Mesenchymal stem cell (in vitro differentiated cells and primary cell): ENCODE results near the gene CALM1.

Experiments used
- DNase-seq: peaks from one replicate; pipeline ENCODE4 v3.0.0-alpha.2; 2013
- H2AFZ ChIP-seq: one replicate; pipeline ENCODE4 v1.6.1; 2013; ENCODE audit warnings: low read depth, mild to moderate bottlenecking, control low read depth, inconsistent platforms, low read length, moderate library complexity
- H2AK5ac ChIP-seq: 2 replicates; pipeline ENCODE4 v1.6.1; 2013; ENCODE audit warnings: low read length, moderate library complexity, mild to moderate bottlenecking, inconsistent platforms; ENCODE audit not compliant: severe bottlenecking
- H2BK120ac ChIP-seq: one replicate; pipeline ENCODE4 v1.6.1; 2013; ENCODE audit warnings: low read depth, mild to moderate bottlenecking, inconsistent platforms, low read length, moderate library complexity
- H2BK12ac ChIP-seq, 2 experiments: one replicate each; pipeline ENCODE4 v1.6.1; 2013; ENCODE audit warnings: inconsistent platforms in 2 of 2, low read length in 2 of 2, mild to moderate bottlenecking in 2 of 2, moderate library complexity in 2 of 2, control low read depth in 1 of 2
- H2BK15ac ChIP-seq: one replicate; pipeline ENCODE4 v1.6.1; 2013; ENCODE audit warnings: mild to moderate bottlenecking, low read depth, inconsistent platforms; ENCODE audit not compliant: poor library complexity, severe bottlenecking
- H2BK5ac ChIP-seq: 2 replicates; pipeline ENCODE4 v1.6.1; 2013; ENCODE audit warnings: low read depth, mild to moderate bottlenecking, low read length, control low read depth, inconsistent platforms; ENCODE audit not compliant: poor library complexity, severe bottlenecking
- H3K14ac ChIP-seq, 2 experiments: one replicate each; pipeline ENCODE4 v1.6.1; 2013; ENCODE audit warnings: inconsistent platforms in 2 of 2, low read length in 2 of 2, control low read depth in 1 of 2, mild to moderate bottlenecking in 1 of 2, moderate library complexity in 1 of 2
- H3K18ac ChIP-seq, 2 experiments: one replicate each; pipeline ENCODE4 v1.6.1; 2013; ENCODE audit warnings: inconsistent platforms in 2 of 2, low read length in 2 of 2, control low read depth in 1 of 2, low read depth in 1 of 2, mild to moderate bottlenecking in 1 of 2
- H3K23ac ChIP-seq, 2 experiments: one replicate each; pipeline ENCODE4 v1.6.1; 2013; ENCODE audit warnings: inconsistent platforms in 2 of 2, low read length in 2 of 2, mild to moderate bottlenecking in 2 of 2, moderate library complexity in 2 of 2, control low read depth in 1 of 2
- H3K27ac ChIP-seq: 2 replicates; pipeline ENCODE4 v1.5.1; 2013; ENCODE audit warnings: mild to moderate bottlenecking, moderate library complexity, low read length, control low read depth, inconsistent platforms; ENCODE audit not compliant: poor library complexity, severe bottlenecking
- H3K27me3 ChIP-seq, 2 experiments: 2 replicates each; pipeline versions ENCODE4 v1.6.1 to v1.7.0; 2013; ENCODE audit warnings: low read length in 2 of 2, mild to moderate bottlenecking in 2 of 2, moderate library complexity in 2 of 2, control low read depth in 1 of 2, inconsistent platforms in 1 of 2; ENCODE audit not compliant: control insufficient read depth in 1 of 2, insufficient read depth in 1 of 2
- H3K36me3 ChIP-seq, 2 experiments: 2 replicates each; pipeline versions ENCODE4 v1.6.1 to v1.7.0; 2013; ENCODE audit warnings: low read length in 2 of 2, control low read depth in 1 of 2, inconsistent platforms in 1 of 2, low read depth in 1 of 2, mild to moderate bottlenecking in 1 of 2; ENCODE audit not compliant: insufficient read depth in 2 of 2, control insufficient read depth in 1 of 2
- H3K4ac ChIP-seq, 2 experiments: one replicate each; pipeline ENCODE4 v1.6.1; 2013; ENCODE audit warnings: inconsistent platforms in 2 of 2, low read length in 2 of 2, mild to moderate bottlenecking in 2 of 2, moderate library complexity in 2 of 2, control low read depth in 1 of 2, low read depth in 1 of 2
- H3K4me1 ChIP-seq: 2 replicates; pipeline ENCODE4 v1.6.1; 2013; ENCODE audit warnings: low read depth, low read length, control low read depth; ENCODE audit not compliant: control insufficient read depth, insufficient read depth
- H3K4me2 ChIP-seq: 2 replicates; pipeline ENCODE4 v1.6.1; 2013; ENCODE audit warnings: low read length, mild to moderate bottlenecking, inconsistent platforms; ENCODE audit not compliant: poor library complexity, severe bottlenecking
- H3K4me3 ChIP-seq, 2 experiments: 2 replicates each; pipeline versions ENCODE4 v1.5.1 to v1.7.0; 2013; ENCODE audit warnings: low read length in 2 of 2, mild to moderate bottlenecking in 2 of 2, control low read depth in 1 of 2, low read depth in 1 of 2; ENCODE audit not compliant: insufficient read depth in 1 of 2
- H3K79me1 ChIP-seq: replicated peaks from 2 replicates; pipeline ENCODE4 v1.6.1; 2013; ENCODE audit warnings: mild to moderate bottlenecking, control low read depth, low read length, inconsistent platforms; ENCODE audit not compliant: poor library complexity, severe bottlenecking
- H3K9ac ChIP-seq: 2 replicates; pipeline ENCODE4 v1.7.0; 2013; ENCODE audit warnings: mild to moderate bottlenecking, low read length, moderate library complexity
- H3K9me3 ChIP-seq: 2 replicates; pipeline ENCODE4 v1.7.0; 2013; ENCODE audit warnings: mild to moderate bottlenecking, low read length; ENCODE audit not compliant: control insufficient read depth
- H4K8ac ChIP-seq: one replicate; pipeline ENCODE4 v1.6.1; 2013; ENCODE audit warnings: inconsistent platforms, mild to moderate bottlenecking, low read length, moderate library complexity
- H4K91ac ChIP-seq: one replicate; pipeline ENCODE4 v1.6.1; 2013; ENCODE audit warnings: mild to moderate bottlenecking, low read length, inconsistent platforms
- WGBS: methylation state at CpG from one replicate; pipeline ENCODE4 v1.1.7; 2013; ENCODE audit warnings: mixed read lengths; 5-methylcytosine and 5-hydroxymethylcytosine counted together

Gene CALM1

DNA sequence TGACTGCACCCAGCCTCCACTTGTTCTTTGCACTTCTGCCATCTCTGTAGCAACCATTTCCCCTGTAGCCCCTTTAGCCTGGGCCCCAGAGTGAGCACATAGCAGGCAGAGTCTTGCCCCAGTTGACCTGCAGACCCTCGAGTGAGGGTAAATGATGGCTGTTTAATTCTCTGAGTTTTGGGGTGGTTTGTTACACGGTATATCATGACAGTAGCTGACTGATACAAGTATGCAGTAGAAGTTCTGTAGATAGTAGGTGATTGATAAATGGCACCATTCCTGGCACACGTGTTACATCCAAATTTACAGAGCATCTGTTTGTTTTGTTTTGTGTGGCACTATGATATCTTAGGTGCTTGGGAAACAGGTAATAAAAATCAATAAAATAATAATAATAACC, 32.4 kb downstream of the CALM1 start:
- no peak overlapping the region for H3K4me2 ChIP-seq
- no peak overlapping the region for H3K4ac ChIP-seq
- H3K79me1 ChIP-seq: no peaks in the 10 kb centered on the region
- H3K36me3 ChIP-seq: no peaks in the 10 kb centered on the region
- H3K4me3 ChIP-seq: no peak overlapping the region
- no peak overlapping the region for H2BK120ac ChIP-seq
- H3K4me1 ChIP-seq: no peaks in the 10 kb centered on the region
- H3K27ac ChIP-seq: no peak overlapping the region
- H2BK5ac ChIP-seq: no peak overlapping the region
- H3K14ac ChIP-seq: no peak overlapping the region
- H3K23ac ChIP-seq: no peak overlapping the region
- no peak overlapping the region for H2AFZ ChIP-seq
- no peak overlapping the region for H4K91ac ChIP-seq
- no peaks in the 10 kb centered on the region for H3K9me3 ChIP-seq
- no peak for DNase-seq
- H2BK15ac ChIP-seq: no peak overlapping the region
- WGBS: 89% methylated on average over 3 of the region's 3 CpGs
- H3K9ac ChIP-seq: no peak overlapping the region
- no peak overlapping the region for H4K8ac ChIP-seq
- no peak overlapping the region for H3K18ac ChIP-seq
- H3K27me3 ChIP-seq: peaks cover 3 to 45% of the 10 kb centered on the region in 2 experiments
- no peak overlapping the region for H2BK12ac ChIP-seq
- no peak overlapping the region for H2AK5ac ChIP-seq

DNA sequence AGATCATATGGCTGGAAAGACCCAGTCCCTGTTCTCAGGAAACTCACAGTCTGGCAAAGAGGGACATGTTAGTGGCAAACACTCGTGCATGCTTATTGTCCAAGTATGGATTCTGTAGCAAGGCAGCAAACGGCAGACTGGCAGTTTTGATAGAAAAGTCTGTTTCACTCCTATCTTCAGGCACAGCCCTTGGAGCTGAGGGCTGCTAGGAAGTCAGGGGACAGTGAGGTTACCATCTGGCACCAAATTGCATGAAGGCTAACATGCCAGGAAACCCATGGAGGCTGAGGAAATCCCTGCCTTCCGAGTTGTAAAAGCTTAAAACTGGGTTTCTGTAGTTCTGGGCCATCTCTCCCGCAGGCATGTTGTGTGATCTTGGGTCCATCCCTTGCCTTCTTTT, 32.9 kb downstream of the CALM1 start:
- Histone ChIP-seq H3K14ac (no peak overlapping the region), H2AFZ (no peak overlapping the region), H4K91ac (no peak overlapping the region), H2BK5ac (no peak overlapping the region), H3K4me1 (no peaks in the 10 kb centered on the region), H3K4ac (no peak overlapping the region), H3K27me3 (peaks cover 6 to 49% of the 10 kb centered on the region in 2 experiments), H3K27ac (no peak overlapping the region), H2BK12ac (no peak overlapping the region), H3K4me2 (no peak overlapping the region), H2AK5ac (no peak overlapping the region), H3K9ac (no peak overlapping the region), H3K4me3 (no peak overlapping the region), H3K36me3 (no peaks in the 10 kb centered on the region), H2BK15ac (no peak overlapping the region), H3K23ac (no peak overlapping the region), H3K9me3 (no peaks in the 10 kb centered on the region), H3K18ac (no peak overlapping the region), H4K8ac (no peak overlapping the region), H3K79me1 (no peaks in the 10 kb centered on the region), H2BK120ac (no peak overlapping the region)
- WGBS: 87% methylated on average over 4 of the region's 4 CpGs
- no peak for DNase-seq

DNA sequence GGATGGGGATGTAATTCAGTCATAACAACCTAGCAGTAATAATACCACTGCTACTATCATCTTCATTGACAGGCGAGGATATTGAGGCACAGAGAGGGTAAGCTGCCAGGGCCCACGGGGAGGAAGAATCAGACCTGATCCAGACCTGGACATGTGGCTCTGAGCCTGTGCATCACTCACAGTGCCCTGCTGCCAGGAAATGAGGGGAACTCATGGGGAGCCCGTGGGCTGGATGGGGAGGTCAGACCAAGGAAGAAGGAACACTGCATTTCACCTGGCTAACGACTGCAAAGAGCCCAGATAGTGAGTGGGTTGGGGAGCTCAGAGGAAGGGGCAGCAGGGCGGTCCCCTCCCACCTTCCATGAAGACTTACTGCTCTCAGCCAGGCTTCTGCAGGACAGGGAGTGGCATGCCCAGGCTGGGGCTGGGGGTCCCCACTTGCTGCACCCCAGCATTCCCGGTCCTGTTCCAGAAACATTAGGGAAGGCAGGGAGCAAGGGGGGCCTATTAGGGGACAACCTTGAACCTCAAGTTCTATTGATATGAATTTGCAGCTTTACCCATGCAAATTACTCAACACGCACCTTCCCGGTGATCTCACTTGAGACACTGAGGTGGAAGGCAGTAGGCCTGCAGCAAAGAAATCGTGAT, 37.7 kb downstream of the CALM1 start:
- Histone ChIP-seq H3K27me3 (peaks cover 11 to 57% of the 10 kb centered on the region in 2 experiments), H2AFZ (no peak overlapping the region), H3K27ac (no peak overlapping the region), H3K4me1 (no peaks in the 10 kb centered on the region), H3K4ac (no peak overlapping the region), H3K79me1 (no peaks in the 10 kb centered on the region), H3K36me3 (no peaks in the 10 kb centered on the region), H3K23ac (no peak overlapping the region), H3K4me2 (no peak overlapping the region), H3K4me3 (no peak overlapping the region), H2BK15ac (no peak overlapping the region), H3K9me3 (no peaks in the 10 kb centered on the region), H2BK5ac (no peak overlapping the region), H3K18ac (no peak overlapping the region), H4K8ac (no peak overlapping the region), H4K91ac (no peak overlapping the region), H3K9ac (no peak overlapping the region), H2AK5ac (no peak overlapping the region), H2BK120ac (no peak overlapping the region), H2BK12ac (no peak overlapping the region), H3K14ac (no peak overlapping the region)
- WGBS: 86% methylated on average over 9 of the region's 9 CpGs
- DNase-seq: no peak

DNA sequence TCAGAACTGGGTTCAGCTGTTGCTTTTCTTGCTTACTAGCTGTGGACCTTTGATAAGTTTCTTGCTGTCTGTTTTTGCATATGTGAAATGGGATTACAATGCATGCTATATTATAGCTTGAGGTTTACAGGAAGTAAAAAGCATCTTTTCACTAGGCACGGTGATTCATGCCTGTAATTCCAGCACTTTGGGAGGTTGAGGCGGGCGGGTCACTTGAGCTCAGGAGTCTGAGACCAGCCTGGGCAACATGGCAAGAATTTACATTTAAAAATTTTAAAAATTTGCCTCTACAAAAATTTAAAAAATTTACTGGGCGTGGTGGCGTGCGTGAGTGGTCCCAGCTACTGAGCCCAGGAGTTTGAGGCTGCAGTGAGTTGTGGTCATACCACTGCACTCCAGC, 42.0 kb downstream of the CALM1 start:
- H4K8ac ChIP-seq: no peak overlapping the region
- no peak overlapping the region for H4K91ac ChIP-seq
- H3K9me3 ChIP-seq: no peaks in the 10 kb centered on the region
- DNase-seq: no peak
- peaks cover 26 to 27% of the 10 kb centered on the region in 2 experiments for H3K27me3 ChIP-seq
- H3K36me3 ChIP-seq: no peaks in the 10 kb centered on the region
- H3K4me1 ChIP-seq: no peaks in the 10 kb centered on the region
- no peak overlapping the region for H3K23ac ChIP-seq
- H2AK5ac ChIP-seq: no peak overlapping the region
- H3K18ac ChIP-seq: no peak overlapping the region
- no peak overlapping the region for H2AFZ ChIP-seq
- no peak overlapping the region for H3K14ac ChIP-seq
- no peak overlapping the region for H3K4me2 ChIP-seq
- H2BK5ac ChIP-seq: no peak overlapping the region
- H2BK12ac ChIP-seq: no peak overlapping the region
- no peak overlapping the region for H3K4me3 ChIP-seq
- no peak overlapping the region for H2BK15ac ChIP-seq
- 92% methylated on average over 6 of the region's 6 CpGs for WGBS
- no peak overlapping the region for H3K4ac ChIP-seq
- no peak overlapping the region for H2BK120ac ChIP-seq
- no peak overlapping the region for H3K27ac ChIP-seq
- no peak overlapping the region for H3K9ac ChIP-seq
- H3K79me1 ChIP-seq: no peaks in the 10 kb centered on the region
